ENCODE data around the gene AUTS2.

DNA sequence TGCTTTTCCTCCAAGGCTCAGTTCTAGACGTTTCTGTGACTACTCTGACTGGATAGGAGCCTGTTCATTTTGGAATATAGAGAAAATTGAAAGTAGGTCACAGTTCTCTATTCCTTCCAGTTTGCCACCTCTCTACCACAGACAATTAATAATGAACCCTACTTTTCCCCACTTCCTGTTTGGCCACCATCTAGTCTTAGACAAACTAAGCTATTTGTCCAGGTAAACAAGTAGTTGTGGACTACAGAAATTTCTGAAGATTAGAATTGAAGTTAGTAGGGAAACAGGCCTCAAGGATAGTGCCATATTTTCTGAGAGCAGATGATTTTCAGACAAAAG, 87.0 kb downstream of the AUTS2 start:
- TF ChIP-seq POLR2A (IDR thresholded peaks at IDR 0.05), result no peak
- TF ChIP-seq, protein P1, sequence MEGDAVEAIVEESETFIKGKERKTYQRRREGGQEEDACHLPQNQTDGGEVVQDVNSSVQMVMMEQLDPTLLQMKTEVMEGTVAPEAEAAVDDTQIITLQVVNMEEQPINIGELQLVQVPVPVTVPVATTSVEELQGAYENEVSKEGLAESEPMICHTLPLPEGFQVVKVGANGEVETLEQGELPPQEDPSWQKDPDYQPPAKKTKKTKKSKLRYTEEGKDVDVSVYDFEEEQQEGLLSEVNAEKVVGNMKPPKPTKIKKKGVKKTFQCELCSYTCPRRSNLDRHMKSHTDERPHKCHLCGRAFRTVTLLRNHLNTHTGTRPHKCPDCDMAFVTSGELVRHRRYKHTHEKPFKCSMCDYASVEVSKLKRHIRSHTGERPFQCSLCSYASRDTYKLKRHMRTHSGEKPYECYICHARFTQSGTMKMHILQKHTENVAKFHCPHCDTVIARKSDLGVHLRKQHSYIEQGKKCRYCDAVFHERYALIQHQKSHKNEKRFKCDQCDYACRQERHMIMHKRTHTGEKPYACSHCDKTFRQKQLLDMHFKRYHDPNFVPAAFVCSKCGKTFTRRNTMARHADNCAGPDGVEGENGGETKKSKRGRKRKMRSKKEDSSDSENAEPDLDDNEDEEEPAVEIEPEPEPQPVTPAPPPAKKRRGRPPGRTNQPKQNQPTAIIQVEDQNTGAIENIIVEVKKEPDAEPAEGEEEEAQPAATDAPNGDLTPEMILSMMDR (IDR thresholded peaks at IDR 0.05 in 8 of 11, conservative IDR thresholded peaks at IDR 0.05 in 3 of 11), result no peak

Measured in spleen (tissue), 7 donors.